K562 (cell line): ENCODE measurements around the gene SLC34A1. TPM values are rescaled to one million over a fixed set of nuclear protein-coding genes. Genes with fewer than 3 reads are reported as not detected.

Experiments used
- ARID4B ChIP-seq: sonication (generic); formaldehyde crosslinking; IDR thresholded peaks from 2 replicates; pipeline ENCODE4 v1.8.0; 2022; ENCODE audit warnings: mild to moderate bottlenecking, missing genetic modification reagents
- CBFA2T3 ChIP-seq: fragments of 450-650 bp; IDR thresholded peaks from 2 replicates; pipeline ENCODE4 v1.6.1; 2017
- CBX2 ChIP-seq: fragments of 200-600 bp; sonication (generic); IDR thresholded peaks from one replicate; pipeline ENCODE4 v1.6.1; 2012; ENCODE audit warnings: mild to moderate bottlenecking, low read length, inconsistent platforms; ENCODE audit not compliant: insufficient read depth, poor library complexity, severe bottlenecking
- CBX5 ChIP-seq: IDR thresholded peaks from 2 replicates; pipeline ENCODE4 v1.6.1; 2014; ENCODE audit warnings: low read depth, borderline replicate concordance
- ETV5 ChIP-seq: sonication (generic); formaldehyde crosslinking; IDR thresholded peaks from 2 replicates; pipeline ENCODE4 v1.4.0; 2020; ENCODE audit warnings: low read depth, mild to moderate bottlenecking, missing genetic modification reagents
- FOXM1 ChIP-seq, 2 experiments: fragments of 450-650 bp in 1 of 2; sonication (generic) in 1 of 2; formaldehyde crosslinking in 1 of 2; IDR thresholded peaks; 2 replicates each; pipeline versions ENCODE4 v1.6.1 to v1.9.0; 2017 to 2022; ENCODE audit warnings: low read depth in 2 of 2, mild to moderate bottlenecking in 2 of 2, missing genetic modification reagents in 1 of 2, moderate library complexity in 1 of 2
- GATA2 ChIP-seq: sonication (generic); formaldehyde crosslinking; IDR thresholded peaks from 2 replicates; pipeline ENCODE4 v1.4.0; 2020; ENCODE audit warnings: mild to moderate bottlenecking, missing genetic modification reagents
- MYBL2 ChIP-seq, 2 experiments: fragments of 450-650 bp in 1 of 2; sonication (generic) in 1 of 2; formaldehyde crosslinking in 1 of 2; IDR thresholded peaks; 2 replicates each; pipeline versions ENCODE4 v1.6.1 to v1.8.1; 2017 to 2022; ENCODE audit warnings: borderline replicate concordance in 1 of 2, inconsistent platforms in 1 of 2, low read depth in 1 of 2, mild to moderate bottlenecking in 1 of 2, missing genetic modification reagents in 1 of 2, moderate library complexity in 1 of 2
- NKRF ChIP-seq: fragments of 450-650 bp; IDR thresholded peaks from 2 replicates; pipeline ENCODE4 v1.6.1; 2016; ENCODE audit warnings: borderline replicate concordance
- NR2C1 ChIP-seq, 2 experiments: fragments of 450-650 bp; IDR thresholded peaks; 2 replicates each; pipeline ENCODE4 v1.6.1; 2017; ENCODE audit warnings: mild to moderate bottlenecking in 2 of 2, antibody characterized with exemption in 1 of 2, inconsistent platforms in 1 of 2, missing compliant biosample characterization in 1 of 2, missing genetic modification characterization in 1 of 2
- PHF20 ChIP-seq: fragments of 450-650 bp; IDR thresholded peaks from 2 replicates; pipeline ENCODE4 v1.6.1; 2018; ENCODE audit not compliant: partially characterized antibody
- PTRF ChIP-seq: fragments of 450-650 bp; IDR thresholded peaks from 2 replicates; pipeline ENCODE4 v1.6.1; 2016; ENCODE audit warnings: mild to moderate bottlenecking, missing genetic modification characterization, missing compliant biosample characterization
- RBM39 ChIP-seq: fragments of 200-400 bp; formaldehyde crosslinking; optimal IDR thresholded peaks from 2 replicates; pipeline ENCODE3; 2018; ENCODE audit warnings: low read depth, low read length
- RHOXF2B ChIP-seq: fragments of 250-450 bp; sonication (Bioruptor Pico); conservative IDR thresholded peaks from 2 replicates; pipeline ENCODE4 v1.5.1; 2021
- SFPQ ChIP-seq: fragments of 200-400 bp; formaldehyde crosslinking; IDR thresholded peaks from 2 replicates; pipeline ENCODE4 v1.6.1; 2017; ENCODE audit warnings: mild to moderate bottlenecking, low read depth, low read length, moderate library complexity
- ZFP36 ChIP-seq: fragments of 150-350 bp; IDR thresholded peaks from 2 replicates; pipeline ENCODE4 v1.6.1; 2018; ENCODE audit warnings: low read length, low read depth; ENCODE audit not compliant: partially characterized antibody
- ZNF589 ChIP-seq: fragments of 200-800 bp; sonication (Bioruptor generic); IDR thresholded peaks from 2 replicates; pipeline ENCODE4 v1.6.1; 2016; ENCODE audit warnings: low read depth, missing genetic modification characterization, missing compliant biosample characterization
- polyA plus RNA-seq, 8 experiments: library from polyadenylated mRNA; depleted of rRNA in 4 of 8; stranded (reverse) in 5 of 8; unstranded in 3 of 8; fragments of >200 nt; fragmentation: Nextera tagmentation in 2 of 8; fragmentation: Illumina TruSeq in 1 of 8; extraction: Ambion mirVana in 2 of 8; extraction: Trizol in 1 of 8; gene quantifications; 2 replicates each; pipeline versions ENCODE4 v1.2.1 to v1.2.3, GENCODE V29; 2011 to 2014; ENCODE audit warnings: inconsistent platforms in 1 of 8, missing spikeins in 1 of 8
- total RNA-seq, 7 experiments: library from RNA; depleted of rRNA in 6 of 7; stranded (reverse); fragments of >200 nt in 6 of 7; fragmentation: Illumina TruSeq in 2 of 7; extraction: Trizol in 2 of 7; gene quantifications; 2 replicates each; pipeline versions ENCODE4 v1.2.1 to v1.2.3, GENCODE V29; 2011 to 2021; ENCODE audit warnings: low replicate concordance in 1 of 7

The SLC34A1 gene
- total and polyA plus RNA-seq, 9 of the 15 experiments (the other 6 are each of a cell fraction or from before 2014, with no cell fraction given) = not detected

- TF ChIP-seq NR2C1 (IDR thresholded peaks at IDR 0.05) = no peak
- no peak for TF ChIP-seq NR2C1 (tag; IDR thresholded peaks at IDR 0.05)
- TF ChIP-seq SFPQ = no peak
- TF ChIP-seq FOXM1 (IDR thresholded peaks at IDR 0.05; ENCODE audit: low read depth) = no peak
- TF ChIP-seq FOXM1 (CRISPR knock-in tag; IDR thresholded peaks at IDR 0.05; ENCODE audit: low read depth) = no peak
- TF ChIP-seq RBM39 = no peak
- no peak for TF ChIP-seq CBX2
- TF ChIP-seq PHF20 = no peak
- peak; percentile 81; the same call in 1 of the 2 replicates for TF ChIP-seq ZNF589
- TF ChIP-seq ZFP36 = no peak
- TF ChIP-seq CBFA2T3 = no peak
- TF ChIP-seq NKRF = no peak
- no peak for TF ChIP-seq RHOXF2B (CRISPR knock-in tag)
- no peak for TF ChIP-seq ETV5
- 0 out of 2 replicates have a peak, but pooled peaks have one; percentile 47 for TF ChIP-seq PTRF (tag)
- no peak for TF ChIP-seq MYBL2 (IDR thresholded peaks at IDR 0.05; ENCODE audit: low read depth)
- no peak for TF ChIP-seq MYBL2 (CRISPR knock-in tag; IDR thresholded peaks at IDR 0.05; ENCODE audit: borderline replicate concordance)
- no peak for TF ChIP-seq ARID4B (CRISPR knock-in tag)
- no peak for TF ChIP-seq CBX5
- 0 out of 2 replicates have a peak, but pooled peaks have one; percentile 12 for TF ChIP-seq GATA2 (CRISPR knock-in tag)
Observed at GRCh38 chr5:177425196-177425800, 41.1 kb downstream of the SLC34A1 start (continued).
